HEK293 (cell line): ENCODE data around the gene BLOC1S1.

Experiments
- CTCF ChIP-seq: fragments of 450-650 bp; formaldehyde crosslinking; IDR thresholded peaks from 2 replicates; pipeline ENCODE4 v1.5.1; 2016; ENCODE audit warnings: missing biosample characterization, missing genetic modification characterization
- YY2 ChIP-seq: fragments of 450-650 bp; formaldehyde crosslinking; IDR thresholded peaks from 2 replicates; pipeline ENCODE4 v1.5.1; 2016; ENCODE audit warnings: missing biosample characterization, missing genetic modification characterization
- ZFHX2 ChIP-seq: fragments of 450-650 bp; formaldehyde crosslinking; conservative IDR thresholded peaks from 2 replicates; pipeline ENCODE4 v1.5.1; 2016; ENCODE audit warnings: missing biosample characterization, missing genetic modification characterization
- ZNF423 ChIP-seq: fragments of 450-650 bp; formaldehyde crosslinking; IDR thresholded peaks from 2 replicates; pipeline ENCODE4 v1.5.1; 2016; ENCODE audit warnings: missing biosample characterization, missing genetic modification characterization

- TF ChIP-seq YY2 (tag by site-specific recombination) = no peak
- no peak for TF ChIP-seq ZFHX2
- no peak for TF ChIP-seq CTCF
- no peak for TF ChIP-seq ZNF423 (tag by site-specific recombination)
These were observed 32.6 kb downstream of the BLOC1S1 start for GRCh38 chr12:55748230-55748993.
